Endothelial cell of umbilical vein (primary cell): ENCODE results near the gene AGBL3.

Experiments
- CTCF ChIP-seq, 2 donors: IDR thresholded peaks; 1 replicate in 1 of 2; 2 replicates in 1 of 2; pipeline ENCODE4 v1.5.1; 2011; ENCODE audit warnings: low read length in 2 of 2, mild to moderate bottlenecking in 2 of 2, moderate library complexity in 2 of 2, control low read depth in 1 of 2, inconsistent platforms in 1 of 2, low read depth in 1 of 2; ENCODE audit not compliant: insufficient read depth in 1 of 2; ENCODE audit errors: extremely low read depth in 1 of 2
- EZH2 ChIP-seq: IDR thresholded peaks from 2 replicates; pipeline ENCODE4 v1.6.1; 2012; ENCODE audit warnings: borderline replicate concordance, low read depth, mild to moderate bottlenecking, moderate library complexity, low read length, inconsistent platforms; ENCODE audit not compliant: severe bottlenecking
- FOS ChIP-seq: IDR thresholded peaks from 2 replicates; pipeline ENCODE4 v1.6.1; 2011; ENCODE audit warnings: mild to moderate bottlenecking, low read length, moderate library complexity, borderline replicate concordance; ENCODE audit not compliant: insufficient read depth
- GATA2 ChIP-seq: IDR thresholded peaks from 2 replicates; pipeline ENCODE4 v1.7.0; 2011; ENCODE audit warnings: low read depth, mild to moderate bottlenecking, moderate library complexity, mixed read lengths, low read length; ENCODE audit not compliant: insufficient read length, insufficient read depth
- JUN ChIP-seq: IDR thresholded peaks from 2 replicates; pipeline ENCODE4 v1.6.1; 2011; ENCODE audit warnings: borderline replicate concordance, low read depth; ENCODE audit not compliant: insufficient read length, insufficient read depth
- MAX ChIP-seq: IDR thresholded peaks from 2 replicates; pipeline ENCODE4 v1.6.1; 2011; ENCODE audit not compliant: insufficient read depth, insufficient read length
- MYC ChIP-seq: IDR thresholded peaks from one replicate; pipeline ENCODE4 v1.6.1; 2011; ENCODE audit warnings: mild to moderate bottlenecking, low read depth, low read length
- POLR2A ChIP-seq: IDR thresholded peaks from 2 replicates; pipeline ENCODE4 v1.6.1; 2012; ENCODE audit warnings: low read depth, mild to moderate bottlenecking, control low read depth, low read length
- POLR2AphosphoS5 ChIP-seq: IDR thresholded peaks from 2 replicates; pipeline ENCODE4 v1.6.1; 2012; ENCODE audit warnings: low read depth, mild to moderate bottlenecking, control low read depth, low read length, moderate library complexity; ENCODE audit not compliant: insufficient read depth

GRCh38 chr7:135035252-135035651, 48.9 kb downstream of the AGBL3 start:
- TF ChIP-seq CTCF (IDR thresholded peaks at IDR 0.05; ENCODE audit: extremely low read depth in 1 of 2, insufficient read depth in 1 of 2, low read depth in 1 of 2, low read length in 2 of 2) (no peak), EZH2 (no peak), MYC (no peak), MAX (no peak), GATA2 (no peak), FOS (no peak), POLR2A (no peak), POLR2AphosphoS5 (no peak), JUN (no peak)
